ENCODE measurements around the gene SCNN1B.
"Not testable (repeated sequence)": the region's sequence is repeated elsewhere in the genome, so short reads cannot be mapped to it uniquely, and the experiment has no call there.

The SCNN1B gene, protein sequence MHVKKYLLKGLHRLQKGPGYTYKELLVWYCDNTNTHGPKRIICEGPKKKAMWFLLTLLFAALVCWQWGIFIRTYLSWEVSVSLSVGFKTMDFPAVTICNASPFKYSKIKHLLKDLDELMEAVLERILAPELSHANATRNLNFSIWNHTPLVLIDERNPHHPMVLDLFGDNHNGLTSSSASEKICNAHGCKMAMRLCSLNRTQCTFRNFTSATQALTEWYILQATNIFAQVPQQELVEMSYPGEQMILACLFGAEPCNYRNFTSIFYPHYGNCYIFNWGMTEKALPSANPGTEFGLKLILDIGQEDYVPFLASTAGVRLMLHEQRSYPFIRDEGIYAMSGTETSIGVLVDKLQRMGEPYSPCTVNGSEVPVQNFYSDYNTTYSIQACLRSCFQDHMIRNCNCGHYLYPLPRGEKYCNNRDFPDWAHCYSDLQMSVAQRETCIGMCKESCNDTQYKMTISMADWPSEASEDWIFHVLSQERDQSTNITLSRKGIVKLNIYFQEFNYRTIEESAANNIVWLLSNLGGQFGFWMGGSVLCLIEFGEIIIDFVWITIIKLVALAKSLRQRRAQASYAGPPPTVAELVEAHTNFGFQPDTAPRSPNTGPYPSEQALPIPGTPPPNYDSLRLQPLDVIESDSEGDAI

DNA sequence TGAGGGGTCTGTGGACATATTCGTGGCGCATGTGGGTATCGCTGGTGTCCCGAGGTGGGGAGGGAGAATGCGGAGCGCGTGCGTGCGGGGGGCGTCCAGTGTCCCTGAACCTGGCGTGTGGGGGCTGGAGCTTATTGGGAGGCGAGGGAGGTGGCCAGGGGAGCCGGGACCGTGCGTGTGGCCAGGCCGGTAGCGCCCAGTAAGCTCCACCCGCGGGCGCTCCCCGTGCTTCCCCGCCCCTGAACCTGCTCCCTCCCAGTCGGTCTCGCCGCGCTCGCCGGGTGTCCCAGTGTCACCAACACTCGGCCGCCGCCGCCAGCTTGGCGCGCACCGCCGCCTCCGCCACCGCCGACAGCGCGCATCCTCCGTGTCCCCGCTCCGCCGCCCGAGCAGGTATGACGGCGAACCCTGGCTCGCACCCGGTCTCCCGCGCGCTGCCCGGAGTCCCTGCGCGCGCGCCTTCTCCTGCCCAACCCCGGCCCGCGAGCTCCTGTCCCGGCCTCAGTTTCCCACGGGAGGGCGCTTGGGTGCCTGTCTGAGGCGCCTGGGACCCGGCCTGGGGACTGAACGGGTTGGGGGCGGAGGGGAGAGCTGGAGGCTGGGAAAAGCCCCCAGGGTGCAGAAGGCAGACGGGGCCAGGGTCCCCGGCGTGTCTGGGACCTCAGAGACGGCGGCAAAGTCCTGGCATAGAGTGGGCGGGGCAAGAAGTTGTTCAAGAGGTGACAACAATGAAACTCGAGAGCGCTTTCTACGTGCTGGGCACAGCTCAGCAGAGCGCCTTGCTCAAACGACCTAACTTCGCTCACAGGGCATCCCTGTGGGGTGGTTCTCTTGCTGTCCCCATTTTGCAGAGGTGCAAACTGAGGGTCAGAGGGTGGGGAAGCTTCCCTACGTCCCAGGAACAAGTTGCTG lies at the start of gene SCNN1B:
Gene SCNN1B (plus strand): TSS at position 258 of the 912 bp plus-strand sequence. CDS start 46,298 bp downstream, outside the sequence.
- DNase-seq, result no peak

- DNase-seq, result no peak
These were observed 49.8 kb upstream of the SCNN1B start for GRCh38 chr16:23252310-23252709.

DNA sequence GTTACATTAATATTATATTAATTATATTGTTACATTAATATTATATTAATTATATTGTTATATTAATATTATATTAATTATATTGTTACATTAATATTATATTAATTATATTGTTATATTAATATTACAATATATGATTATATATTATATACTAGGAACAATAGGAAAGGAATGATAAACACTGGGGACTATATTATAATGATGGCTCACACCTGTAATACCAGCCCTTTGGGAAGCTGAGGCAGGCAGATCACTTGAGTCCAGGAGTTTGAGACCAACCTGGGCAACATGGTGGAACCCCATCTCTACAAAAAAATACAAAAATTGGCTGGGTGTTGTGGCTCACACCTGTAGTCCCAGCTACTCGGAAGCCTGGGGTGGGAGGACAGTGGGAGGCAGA lies 48.5 kb upstream of the SCNN1B start:
- DNase-seq, result not testable (repeated sequence)

GRCh38 chr16:23254338-23254737 lies 47.8 kb upstream of the SCNN1B start:
- no peak for DNase-seq

- DNase-seq, result no peak
These were observed 47.1 kb upstream of the SCNN1B start for GRCh38 chr16:23255000-23255399.

- no peak for DNase-seq
These were observed 45.7 kb upstream of the SCNN1B start for GRCh38 chr16:23256440-23256839.

- DNase-seq, result no peak
These were observed 44.4 kb upstream of the SCNN1B start for GRCh38 chr16:23257682-23258081.

DNA sequence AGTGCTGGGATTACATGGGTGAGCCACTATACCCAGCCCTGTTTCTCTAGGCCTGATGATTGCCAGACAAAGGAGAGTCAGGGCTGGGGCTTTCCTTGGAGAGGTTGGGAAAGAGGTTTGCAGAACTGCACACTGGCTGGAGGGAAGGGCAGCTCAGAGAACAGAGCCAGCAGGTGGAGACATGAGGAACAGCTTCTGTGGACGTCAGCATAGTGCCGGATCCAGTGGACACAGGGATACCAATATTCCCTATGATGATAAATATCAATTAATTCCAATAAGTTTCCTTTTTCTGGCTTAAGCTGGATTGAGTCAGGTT lies 43.2 kb upstream of the SCNN1B start:
- no peak for DNase-seq

- DNase-seq, result no peak
These were observed 34.5 kb upstream of the SCNN1B start for GRCh38 chr16:23267647-23268046.

GRCh38 chr16:23268561-23268960 lies 33.5 kb upstream of the SCNN1B start:
- DNase-seq, result no peak

DNA sequence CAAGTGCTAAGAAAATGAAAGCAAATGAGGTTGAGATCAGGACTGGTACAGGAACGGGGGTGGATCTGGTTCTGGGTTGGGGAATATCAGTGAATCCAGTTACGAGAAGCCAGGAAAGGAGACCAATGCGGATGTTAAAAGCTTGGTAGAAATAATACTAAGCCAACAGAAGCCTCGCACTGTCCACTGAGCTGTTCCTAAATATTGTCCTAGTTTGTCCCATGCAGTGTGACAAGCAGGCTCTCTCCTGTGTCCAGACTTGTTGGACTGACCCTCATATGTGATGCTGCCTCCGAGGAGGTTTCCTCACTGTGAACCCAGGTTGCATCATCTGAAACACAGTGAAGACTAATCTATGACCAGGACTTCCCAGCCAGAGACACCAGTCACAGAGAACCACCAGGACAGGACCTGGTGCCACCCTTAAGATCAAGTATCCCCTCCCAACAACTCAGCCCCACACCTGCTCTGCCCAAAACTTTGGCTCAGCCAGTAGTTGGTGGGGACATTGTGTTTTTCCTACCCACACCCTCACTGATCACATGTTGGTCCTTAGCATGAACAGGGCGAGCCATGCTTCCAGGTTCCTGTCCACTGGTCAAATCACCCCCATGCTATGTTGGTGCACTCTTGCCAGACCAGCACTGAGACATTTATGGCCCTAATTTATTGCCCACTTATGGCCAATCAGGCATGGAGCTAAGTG lies 32.7 kb upstream of the SCNN1B start:
- no peak for DNase-seq

DNA sequence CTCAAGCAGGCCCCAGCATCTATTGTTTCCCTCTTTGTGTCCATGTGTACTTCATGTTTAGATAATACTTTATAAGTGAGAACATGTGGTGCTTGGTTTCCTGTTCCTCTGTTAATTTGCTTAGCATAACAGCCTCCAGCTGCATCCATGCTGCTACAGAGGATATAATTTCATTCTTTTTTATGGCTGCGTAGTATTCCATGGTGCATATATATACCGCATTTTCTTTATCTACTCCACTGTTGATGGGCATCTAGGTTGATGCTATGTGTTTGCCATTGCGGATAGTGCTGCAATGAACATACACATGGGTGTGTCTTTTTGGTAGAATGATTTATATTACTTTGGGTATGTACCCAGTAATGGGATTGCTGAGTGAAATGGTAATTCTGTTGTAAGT lies 31.4 kb upstream of the SCNN1B start:
- DNase-seq, result no peak

DNA sequence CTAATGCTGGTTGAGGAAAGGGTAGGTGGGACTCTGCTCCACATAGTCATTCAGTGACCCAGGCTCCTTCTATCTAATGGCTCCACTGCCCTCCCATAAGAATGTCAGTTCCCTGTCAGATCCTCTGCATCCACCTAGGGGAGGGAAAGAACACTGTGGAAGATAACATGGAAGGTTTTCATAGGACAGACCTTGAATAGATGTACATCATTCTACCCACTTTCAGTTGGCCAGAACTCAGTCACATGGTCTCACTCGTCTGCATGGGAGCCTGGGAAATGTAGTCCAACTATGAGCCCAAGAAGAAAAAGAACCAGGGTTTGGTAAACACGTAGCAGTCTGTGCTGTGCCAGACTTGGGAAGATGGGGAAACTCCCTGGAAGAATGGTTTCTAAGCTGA lies 27.1 kb upstream of the SCNN1B start:
- no peak for DNase-seq

- no peak for DNase-seq
These were observed 25.3 kb upstream of the SCNN1B start for GRCh38 chr16:23276821-23277220.

DNA sequence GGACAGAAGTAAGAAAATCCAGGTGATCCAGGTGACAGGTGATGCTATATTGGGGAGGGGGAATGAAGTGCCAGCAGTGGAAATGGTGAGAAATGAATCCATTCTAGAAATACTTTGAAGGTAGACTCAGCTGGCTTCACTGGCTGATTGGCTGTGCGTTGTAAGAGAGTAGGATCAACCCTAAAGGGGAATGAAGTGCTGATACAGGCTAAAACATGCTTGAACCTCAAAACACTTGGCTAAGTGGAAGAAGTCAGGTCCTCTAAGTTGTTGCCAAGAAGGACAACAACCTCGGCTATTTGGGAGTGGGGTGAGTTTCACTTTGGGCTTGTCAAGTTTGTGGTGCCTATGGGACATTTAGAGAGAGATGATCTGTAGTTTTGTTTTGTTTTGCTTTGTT lies 24.1 kb upstream of the SCNN1B start:
- no peak for DNase-seq

DNA sequence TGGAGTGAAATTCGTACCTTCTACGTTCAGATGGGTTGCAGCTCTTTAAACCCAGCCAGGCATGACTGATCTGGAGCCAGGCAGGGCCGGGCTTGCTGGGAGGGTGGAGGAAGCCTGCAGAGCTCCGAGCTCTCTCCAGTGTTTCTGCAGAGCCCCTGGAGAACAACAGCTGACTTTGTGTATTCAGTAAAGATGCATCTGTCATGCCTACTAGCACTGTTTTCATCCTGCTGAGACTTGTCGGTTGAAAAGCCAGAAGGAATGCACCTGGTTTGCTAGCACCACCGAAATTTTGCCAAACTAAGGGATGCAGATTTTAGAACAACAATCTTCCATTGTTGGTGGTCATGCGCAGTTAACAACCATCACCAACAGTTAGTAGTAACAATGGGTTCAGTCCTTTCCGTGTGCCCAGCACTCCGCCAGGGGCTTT lies 22.4 kb upstream of the SCNN1B start:
- DNase-seq, result peak; percentile 12

- DNase-seq, result no peak
These were observed 21.6 kb upstream of the SCNN1B start for GRCh38 chr16:23280483-23280967.

DNA sequence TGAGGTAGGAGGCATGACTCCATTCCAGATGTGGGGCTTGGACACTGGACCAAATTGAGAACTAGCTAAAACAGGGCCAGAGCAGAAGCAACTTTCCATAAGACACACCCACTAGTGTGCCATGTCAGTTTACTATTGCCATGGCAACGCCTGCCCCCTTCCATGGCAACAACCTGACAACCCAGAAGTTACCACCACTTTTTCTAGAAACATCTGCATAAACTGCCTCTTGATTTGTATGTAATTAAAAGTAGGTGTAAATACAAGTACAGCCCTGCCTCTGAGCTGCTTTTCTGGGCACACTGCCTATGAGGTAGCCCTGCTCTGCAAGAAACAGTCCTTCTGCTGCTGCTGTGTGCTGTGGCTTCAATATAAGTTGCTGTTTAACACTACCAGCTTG lies 19.5 kb upstream of the SCNN1B start:
- no peak for DNase-seq

GRCh38 chr16:23283571-23283970 lies 18.5 kb upstream of the SCNN1B start:
- no peak for DNase-seq

- DNase-seq, result no peak
These were observed 17.5 kb upstream of the SCNN1B start for GRCh38 chr16:23284584-23284983.

DNA sequence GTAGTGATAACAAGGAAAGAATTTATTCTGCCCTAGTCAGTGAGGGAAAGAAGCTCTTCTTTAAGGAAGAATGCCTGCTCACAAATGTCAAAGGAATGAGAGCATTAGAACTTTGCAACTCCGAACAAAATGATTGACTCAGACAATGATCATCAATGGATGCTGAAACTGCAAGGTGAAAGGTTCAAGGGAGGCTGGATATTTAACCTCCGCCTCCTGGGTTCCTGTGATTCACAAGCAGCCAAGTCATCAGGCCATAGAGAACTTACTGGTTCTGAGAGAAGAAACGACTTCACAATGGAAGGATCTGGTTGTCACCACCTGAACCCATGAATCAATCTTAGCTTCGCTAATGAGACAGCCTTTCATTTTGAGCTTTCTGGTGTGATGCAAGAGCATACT lies 16.0 kb upstream of the SCNN1B start:
- no peak for DNase-seq

- DNase-seq, result no peak
These were observed 13.9 kb upstream of the SCNN1B start for GRCh38 chr16:23288209-23288608.

Measured in SHP77 treated with DMSO at 0.1 percent for 48 hours (cell line).